Loucy (cell line): Measurements from ENCODE around the gene STYXL2.

Source experiments
- CTCF ChIP-seq: fragments of 200-600 bp; sonication (generic); conservative IDR thresholded peaks from 2 replicates; pipeline ENCODE4 v1.5.1; 2014; ENCODE audit warnings: mild to moderate bottlenecking, antibody characterized with exemption, low read length
- EZH2phosphoT487 ChIP-seq: fragments of 200-600 bp; IDR thresholded peaks from 2 replicates; pipeline ENCODE4 v1.6.1; 2018; ENCODE audit warnings: antibody characterized with exemption, mild to moderate bottlenecking, moderate library complexity, borderline replicate concordance

DNA sequence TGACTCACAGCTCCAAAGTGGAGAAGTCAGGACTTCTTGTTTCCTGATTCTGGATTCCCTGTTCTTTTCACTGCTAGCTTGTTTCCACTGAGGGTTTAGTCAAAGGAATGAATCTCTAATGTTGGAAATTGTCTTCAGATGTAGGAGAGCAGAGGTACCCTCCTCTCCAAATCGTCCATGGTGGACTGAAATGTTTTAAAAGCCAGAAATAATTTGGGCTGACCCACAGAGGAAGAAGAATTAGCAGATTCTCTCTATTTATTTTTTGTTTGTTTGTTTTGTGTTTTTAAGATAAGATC, 34.1 kb upstream of the STYXL2 start:
- TF ChIP-seq CTCF: no peak
- no peak for TF ChIP-seq EZH2phosphoT487
